Ishikawa (cell line): ENCODE measurements around the gene LRRC74B.
A peak's percentile ranks its signal among the peaks of the same experiment; 100 is the strongest.

ENCODE experiments used
- CEBPB ChIP-seq: IDR thresholded peaks from 2 replicates; pipeline ENCODE4 v1.6.1; 2012
- CREB1 ChIP-seq: IDR thresholded peaks from 2 replicates; pipeline ENCODE4 v1.6.1; 2012; ENCODE audit warnings: low read depth
- EGR1 ChIP-seq: IDR thresholded peaks from 2 replicates; pipeline ENCODE4 v1.6.1; 2012
- EP300 ChIP-seq: IDR thresholded peaks from 2 replicates; pipeline ENCODE4 v1.6.1; 2012; ENCODE audit warnings: borderline replicate concordance
- FOXM1 ChIP-seq: IDR thresholded peaks from 2 replicates; pipeline ENCODE4 v1.6.1; 2012; ENCODE audit warnings: low read depth, borderline replicate concordance
- MAX ChIP-seq: IDR thresholded peaks from 2 replicates; pipeline ENCODE4 v1.6.1; 2012
- NFIC ChIP-seq: IDR thresholded peaks from 2 replicates; pipeline ENCODE4 v1.6.1; 2012
- RAD21 ChIP-seq: IDR thresholded peaks from 2 replicates; pipeline ENCODE4 v1.6.1; 2012; ENCODE audit warnings: low read depth
- REST ChIP-seq: IDR thresholded peaks from 2 replicates; pipeline ENCODE4 v1.6.1; 2012; ENCODE audit warnings: low read depth, mild to moderate bottlenecking
- TAF1 ChIP-seq: IDR thresholded peaks from 2 replicates; pipeline ENCODE4 v1.6.1; 2012; ENCODE audit warnings: low read depth, mild to moderate bottlenecking
- TCF12 ChIP-seq: IDR thresholded peaks from 2 replicates; pipeline ENCODE4 v1.6.1; 2012; ENCODE audit warnings: low read depth
- TEAD4 ChIP-seq: IDR thresholded peaks from 2 replicates; pipeline ENCODE4 v1.6.1; 2012
- USF1 ChIP-seq: IDR thresholded peaks from 2 replicates; pipeline ENCODE4 v1.6.1; 2012
- YY1 ChIP-seq: IDR thresholded peaks from 2 replicates; pipeline ENCODE4 v1.6.1; 2012; ENCODE audit warnings: low read depth
- ZBTB7A ChIP-seq: IDR thresholded peaks from 2 replicates; pipeline ENCODE4 v1.6.1; 2012; ENCODE audit warnings: low read depth

Gene LRRC74B

GRCh38 chr22:21020802-21021429, 24.8 kb upstream of the LRRC74B start:
- TF ChIP-seq MAX (no peak), CEBPB (no peak), ZBTB7A (no peak), EGR1 (no peak), RAD21 (peak; percentile 44), CREB1 (no peak)

- TF ChIP-seq RAD21 (no peak), ZBTB7A (no peak), EP300 (no peak), TEAD4 (no peak), USF1 (no peak), NFIC (no peak), CREB1 (no peak), MAX (no peak), EGR1 (no peak), TCF12 (no peak), CEBPB (no peak), FOXM1 (no peak), REST (no peak), YY1 (no peak), TAF1 (no peak)
Measured at GRCh38 chr22:21022507-21022906, 23.2 kb upstream of the LRRC74B start.

- TF ChIP-seq NFIC = no peak
- TF ChIP-seq TEAD4 = no peak
- no peak for TF ChIP-seq YY1
Measured at GRCh38 chr22:21022955-21023614, 22.7 kb upstream of the LRRC74B start.

GRCh38 chr22:21025266-21025665, 20.5 kb upstream of the LRRC74B start:
- TF ChIP-seq RAD21 = no peak
- no peak for TF ChIP-seq NFIC
- no peak for TF ChIP-seq TEAD4
- no peak for TF ChIP-seq MAX
- no peak for TF ChIP-seq CEBPB
- TF ChIP-seq REST = no peak

- TF ChIP-seq TCF12 (no peak), RAD21 (no peak), EGR1 (no peak), NFIC (no peak), MAX (no peak), CREB1 (no peak)
Measured at GRCh38 chr22:21025763-21026755, 19.7 kb upstream of the LRRC74B start.
